Loucy (cell line): ENCODE measurements around the gene RBM33.

Source experiments
- H2AFZ ChIP-seq: fragments of 200-600 bp; sonication (generic); 2 replicates; pipeline ENCODE4 v1.6.0; 2016; ENCODE audit warnings: antibody characterized with exemption, mild to moderate bottlenecking, low read length, moderate library complexity
- H3F3A ChIP-seq: fragments of 200-600 bp; 2 replicates; pipeline ENCODE4 v1.6.0; 2016; ENCODE audit warnings: antibody characterized with exemption, low read depth, mild to moderate bottlenecking
- H3K27me3 ChIP-seq: fragments of 200-600 bp; sonication (generic); 2 replicates; pipeline ENCODE4 v1.6.1; 2014; ENCODE audit warnings: low read length, mild to moderate bottlenecking; ENCODE audit not compliant: insufficient read depth, poor library complexity, severe bottlenecking
- H3K36me3 ChIP-seq: fragments of 200-600 bp; sonication (generic); 2 replicates; pipeline ENCODE4 v1.6.1; 2016; ENCODE audit warnings: low read length; ENCODE audit not compliant: insufficient read depth
- H3K4me1 ChIP-seq: fragments of 200-600 bp; sonication (generic); 2 replicates; pipeline ENCODE4 v1.5.1; 2014; ENCODE audit warnings: low read length, mild to moderate bottlenecking; ENCODE audit not compliant: insufficient read depth, poor library complexity, severe bottlenecking
- H3K4me2 ChIP-seq: fragments of 200-600 bp; sonication (generic); 2 replicates; pipeline ENCODE4 v1.6.0; 2014; ENCODE audit warnings: antibody characterized with exemption, low read length, low read depth, mild to moderate bottlenecking; ENCODE audit not compliant: poor library complexity, severe bottlenecking
- H3K4me3 ChIP-seq: fragments of 200-600 bp; sonication (generic); 2 replicates; pipeline ENCODE4 v1.5.1; 2014; ENCODE audit warnings: low read length, mild to moderate bottlenecking, mixed read lengths; ENCODE audit not compliant: poor library complexity, severe bottlenecking
- H3K79me2 ChIP-seq: fragments of 200-600 bp; sonication (generic); 2 replicates; pipeline ENCODE4 v1.6.1; 2014; ENCODE audit warnings: low read length; ENCODE audit not compliant: insufficient read depth
- H3K9ac ChIP-seq: fragments of 200-600 bp; sonication (generic); 2 replicates; pipeline ENCODE4 v1.6.0; 2014; ENCODE audit warnings: mild to moderate bottlenecking, low read depth, low read length, moderate library complexity; ENCODE audit not compliant: poor library complexity, severe bottlenecking
- H3K9me2 ChIP-seq: fragments of 200-600 bp; sonication (generic); replicated peaks from 2 replicates; pipeline ENCODE4 v1.6.1; 2016; ENCODE audit warnings: low read depth, low read length, mixed read lengths
- H3K9me3 ChIP-seq: fragments of 200-600 bp; sonication (generic); 2 replicates; pipeline ENCODE4 v1.6.1; 2014; ENCODE audit warnings: mild to moderate bottlenecking, antibody characterized with exemption, low read length, low read depth; ENCODE audit not compliant: insufficient read depth
- H4K20me1 ChIP-seq: fragments of 200-600 bp; sonication (generic); 2 replicates; pipeline ENCODE4 v1.6.0; 2014; ENCODE audit warnings: antibody characterized with exemption, low read length, mild to moderate bottlenecking; ENCODE audit not compliant: insufficient read depth, poor library complexity, severe bottlenecking
- CTCF ChIP-seq: fragments of 200-600 bp; sonication (generic); conservative IDR thresholded peaks from 2 replicates; pipeline ENCODE4 v1.5.1; 2014; ENCODE audit warnings: mild to moderate bottlenecking, antibody characterized with exemption, low read length
- EZH2phosphoT487 ChIP-seq: fragments of 200-600 bp; IDR thresholded peaks from 2 replicates; pipeline ENCODE4 v1.6.1; 2018; ENCODE audit warnings: antibody characterized with exemption, mild to moderate bottlenecking, moderate library complexity, borderline replicate concordance

RBM33 gene

GRCh38 chr7:155790666-155791065 lies 146.2 kb downstream of the RBM33 start:
- Histone ChIP-seq H3K36me3 (no peaks in the 10 kb centered on the region), H2AFZ (no peak overlapping the region), H4K20me1 (no peaks in the 10 kb centered on the region), H3K4me2 (no peak overlapping the region), H3F3A (no peaks in the 10 kb centered on the region), H3K9me2 (no peaks in the 10 kb centered on the region), H3K4me1 (no peaks in the 10 kb centered on the region), H3K9ac (no peak overlapping the region), H3K27me3 (no peaks in the 10 kb centered on the region), H3K79me2 (no peaks in the 10 kb centered on the region), H3K4me3 (no peak overlapping the region), H3K9me3 (no peaks in the 10 kb centered on the region)
- no peak for TF ChIP-seq EZH2phosphoT487
- no peak for TF ChIP-seq CTCF

GRCh38 chr7:155791214-155791737 lies 146.8 kb downstream of the RBM33 start:
- no peak overlapping the region for H3K4me3 ChIP-seq
- no peak overlapping the region for H3K9ac ChIP-seq
- H3F3A ChIP-seq: no peaks in the 10 kb centered on the region
- H3K79me2 ChIP-seq: no peaks in the 10 kb centered on the region
- no peak overlapping the region for H3K4me2 ChIP-seq
- no peaks in the 10 kb centered on the region for H4K20me1 ChIP-seq
- no peaks in the 10 kb centered on the region for H3K36me3 ChIP-seq
- no peaks in the 10 kb centered on the region for H3K9me3 ChIP-seq
- H3K9me2 ChIP-seq: no peaks in the 10 kb centered on the region
- no peaks in the 10 kb centered on the region for H3K4me1 ChIP-seq
- no peaks in the 10 kb centered on the region for H3K27me3 ChIP-seq
- H2AFZ ChIP-seq: no peak overlapping the region
- TF ChIP-seq EZH2phosphoT487 (no peak), CTCF (no peak)

- Histone ChIP-seq H3K9me3 (no peaks in the 10 kb centered on the region), H3K36me3 (no peaks in the 10 kb centered on the region), H4K20me1 (no peaks in the 10 kb centered on the region), H3K9ac (no peak overlapping the region), H3K79me2 (no peaks in the 10 kb centered on the region), H3F3A (no peaks in the 10 kb centered on the region), H3K4me1 (no peaks in the 10 kb centered on the region), H3K9me2 (no peaks in the 10 kb centered on the region), H3K27me3 (no peaks in the 10 kb centered on the region), H3K4me3 (no peak overlapping the region), H2AFZ (no peak overlapping the region), H3K4me2 (no peak overlapping the region)
- no peak for TF ChIP-seq CTCF
- no peak for TF ChIP-seq EZH2phosphoT487
Measured at GRCh38 chr7:155791836-155792235, 147.4 kb downstream of the RBM33 start.
